Measurements from ENCODE around the gene KIF16B.
"Not testable (repeated sequence)": the region's sequence is repeated elsewhere in the genome, so short reads cannot be mapped to it uniquely, and the experiment has no call there.

KIF16B gene

GRCh38 chr20:16573001-16573965 is at the start of gene KIF16B:
KIF16B (minus strand) TSS chr20:16573448; CDS start chr20:16573275, 173 bp downstream.
- peak; percentile 51 to 86 (median 81) for DNase-seq (ENCODE audit: low read depth in 4 of 4, low spot score in 1 of 4)

- DNase-seq (ENCODE audit: low read depth in 4 of 4, low spot score in 1 of 4): no peak
Observed at GRCh38 chr20:16622501-16622900, 49.3 kb upstream of the KIF16B start.

GRCh38 chr20:16621435-16622141 is 48.3 kb upstream of the KIF16B start:
- DNase-seq (ENCODE audit: low read depth in 4 of 4, low spot score in 1 of 4): no peak

- no peak for DNase-seq (ENCODE audit: low read depth in 4 of 4, low spot score in 1 of 4)
Observed at GRCh38 chr20:16620961-16621360, 47.7 kb upstream of the KIF16B start.

- no peak for DNase-seq (ENCODE audit: low read depth in 4 of 4, low spot score in 1 of 4)
Observed at GRCh38 chr20:16619953-16620352, 46.7 kb upstream of the KIF16B start.

GRCh38 chr20:16617056-16617455 is 43.8 kb upstream of the KIF16B start:
- DNase-seq (ENCODE audit: low read depth in 4 of 4, low spot score in 1 of 4): no peak

GRCh38 chr20:16616317-16616716 is 43.1 kb upstream of the KIF16B start:
- DNase-seq (ENCODE audit: low read depth in 4 of 4, low spot score in 1 of 4): no peak

GRCh38 chr20:16615199-16615598 is 42.0 kb upstream of the KIF16B start:
- no peak for DNase-seq (ENCODE audit: low read depth in 4 of 4, low spot score in 1 of 4)

- DNase-seq (ENCODE audit: low read depth in 4 of 4, low spot score in 1 of 4): no peak
Observed at GRCh38 chr20:16613954-16614353, 40.7 kb upstream of the KIF16B start.

GRCh38 chr20:16612706-16613105 is 39.5 kb upstream of the KIF16B start:
- no peak for DNase-seq (ENCODE audit: low read depth in 4 of 4, low spot score in 1 of 4)

- no peak for DNase-seq (ENCODE audit: low read depth in 4 of 4, low spot score in 1 of 4)
Observed at GRCh38 chr20:16611817-16612216, 38.6 kb upstream of the KIF16B start.

GRCh38 chr20:16609066-16609465 is 35.8 kb upstream of the KIF16B start:
- DNase-seq (ENCODE audit: low read depth in 4 of 4, low spot score in 1 of 4): no peak

GRCh38 chr20:16608277-16608650 is 35.0 kb upstream of the KIF16B start:
- DNase-seq (ENCODE audit: low read depth in 4 of 4, low spot score in 1 of 4): no peak

- no peak for DNase-seq (ENCODE audit: low read depth in 4 of 4, low spot score in 1 of 4)
Observed at GRCh38 chr20:16607364-16608276, 34.4 kb upstream of the KIF16B start.

- DNase-seq (ENCODE audit: low read depth in 4 of 4, low spot score in 1 of 4): no peak
Observed at GRCh38 chr20:16606468-16607070, 33.3 kb upstream of the KIF16B start.

- no peak for DNase-seq (ENCODE audit: low read depth in 4 of 4, low spot score in 1 of 4)
Observed at GRCh38 chr20:16601047-16601446, 27.8 kb upstream of the KIF16B start.

GRCh38 chr20:16599257-16599656 is 26.0 kb upstream of the KIF16B start:
- no peak for DNase-seq (ENCODE audit: low read depth in 4 of 4, low spot score in 1 of 4)

GRCh38 chr20:16596991-16597390 is 23.7 kb upstream of the KIF16B start:
- DNase-seq (ENCODE audit: low read depth in 4 of 4, low spot score in 1 of 4): no peak

GRCh38 chr20:16596404-16596803 is 23.2 kb upstream of the KIF16B start:
- not testable (repeated sequence) for DNase-seq (ENCODE audit: low read depth in 4 of 4, low spot score in 1 of 4)

- no peak for DNase-seq (ENCODE audit: low read depth in 4 of 4, low spot score in 1 of 4)
Observed at GRCh38 chr20:16595376-16595775, 22.1 kb upstream of the KIF16B start.
